NCI-H2227 treated with DMSO at 0.1 percent for 48 hours (cell line): ENCODE data around the gene ARHGAP33.
A peak's percentile ranks its signal among the peaks of the same experiment; 100 is the strongest.
"Not testable (repeated sequence)": the region's sequence is repeated elsewhere in the genome, so short reads cannot be mapped to it uniquely, and the experiment has no call there.

ENCODE experiments used
- DNase-seq: peaks from one replicate; lab custom pipeline; 2025; lab: John Stamatoyannopoulos, UW

ARHGAP33 gene

GRCh38 chr19:35756377-35757230, 18.8 kb upstream of the ARHGAP33 start, which contains the start of gene HSPB6:
TSS of gene HSPB6 (minus strand) at chr19:35757029. CDS start at chr19:35757008, 21 bp downstream.
- no peak for DNase-seq

GRCh38 chr19:35757231-35757748, 18.1 kb upstream of the ARHGAP33 start:
- DNase-seq = no peak

GRCh38 chr19:35757749-35758608, 17.4 kb upstream of the ARHGAP33 start, which contains the start of gene PROSER3:
TSS of gene PROSER3 (plus strand) at chr19:35758176. CDS start at chr19:35758216, 40 bp downstream.
- DNase-seq = peak; percentile 100

- no peak for DNase-seq
Measured at GRCh38 chr19:35759697-35760096, 15.7 kb upstream of the ARHGAP33 start.

GRCh38 chr19:35760711-35761349, 14.5 kb upstream of the ARHGAP33 start:
- DNase-seq = no peak

GRCh38 chr19:35764432-35765315, 10.7 kb upstream of the ARHGAP33 start:
- DNase-seq = no peak

GRCh38 chr19:35766571-35767104, 8.7 kb upstream of the ARHGAP33 start:
- no peak for DNase-seq

GRCh38 chr19:35767288-35768081, 7.9 kb upstream of the ARHGAP33 start:
- DNase-seq = no peak

GRCh38 chr19:35768082-35768421, 7.3 kb upstream of the ARHGAP33 start:
- no peak for DNase-seq

- not testable (repeated sequence) for DNase-seq
Measured at GRCh38 chr19:35772362-35772761, 3.0 kb upstream of the ARHGAP33 start.

GRCh38 chr19:35773020-35773806, 2.2 kb upstream of the ARHGAP33 start:
- peak; percentile 53 for DNase-seq

GRCh38 chr19:35774274-35775045, 904 bp upstream of the ARHGAP33 start:
- peak; percentile 71 for DNase-seq

- DNase-seq = no peak
Measured at GRCh38 chr19:35775046-35775297, 392 bp upstream of the ARHGAP33 start.

GRCh38 chr19:35776102-35776788, 881 bp downstream of the ARHGAP33 start:
- DNase-seq = peak; percentile 76

- DNase-seq = peak; percentile 51
Measured at GRCh38 chr19:35777086-35777841, 1.9 kb downstream of the ARHGAP33 start.

GRCh38 chr19:35777961-35778360, 2.6 kb downstream of the ARHGAP33 start:
- no peak for DNase-seq

GRCh38 chr19:35779033-35779432, 3.7 kb downstream of the ARHGAP33 start:
- DNase-seq = no peak
